Measurements from ENCODE around the gene ADAMTSL2. TPM values are rescaled to one million over a fixed set of nuclear protein-coding genes. Genes with fewer than 3 reads are reported as not detected.

The ADAMTSL2 gene
- total and polyA plus RNA-seq, 2 of the 13 experiments (the other 11 are each of a cell fraction or from before 2014, with no cell fraction given): 1.9 to 3.8 TPM

DNA sequence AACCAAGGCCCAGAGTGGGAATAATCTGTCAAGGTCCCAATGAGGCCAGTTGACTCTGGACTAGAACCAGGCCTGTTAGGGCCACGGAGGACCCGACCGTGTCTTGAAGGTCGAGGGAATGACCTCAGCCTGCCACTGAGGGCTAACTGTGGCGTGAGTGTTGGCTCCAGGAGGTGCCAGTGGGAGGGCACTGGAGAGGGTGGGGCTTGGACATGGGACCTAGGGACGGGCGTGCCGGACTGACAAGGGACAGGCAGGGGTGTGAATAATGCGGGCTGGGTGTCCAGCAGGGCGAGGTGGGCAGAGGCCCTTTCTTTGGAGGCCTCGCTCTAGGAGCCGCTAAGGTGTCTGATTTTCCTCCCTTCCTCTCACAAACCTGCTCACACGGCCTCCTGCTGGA lies 7.5 kb downstream of the ADAMTSL2 start:
- H3K9ac ChIP-seq (ENCODE audit: insufficient read depth, low read depth, low read length): no peak overlapping the region
- no peaks in the 10 kb centered on the region for H4K20me1 ChIP-seq (ENCODE audit: insufficient read depth, low read length)
- no peaks in the 10 kb centered on the region; a peak in 1 of 5 replicates for H3K36me3 ChIP-seq (replicated peaks in 1 of 2; ENCODE audit: control insufficient read depth in 1 of 2, insufficient read depth in 2 of 2, low read length in 2 of 2)
- no peaks in the 10 kb centered on the region for H3K9me3 ChIP-seq (ENCODE audit: low read length)
- ChIA-PET CTCF (ENCODE audit: low intra/inter-chr PET ratio, low total read pairs) (no interaction called here), POLR2A (no interaction called here)
- H3K79me2 ChIP-seq (ENCODE audit: insufficient read depth, low read length): no peaks in the 10 kb centered on the region
- no TSS peak for BruUV-seq (replicated peaks)
- H3K4me2 ChIP-seq (ENCODE audit: low read depth, low read length): no peak overlapping the region
- 80% methylated on average over 13 of the region's 13 CpGs for WGBS (ENCODE audit: low lambda C conversion rate)
- TF ChIP-seq ZFP1 (CRISPR knock-in tag; IDR thresholded peaks at IDR 0.05): no peak
- no peak for TF ChIP-seq SMAD1 (CRISPR knock-in tag; IDR thresholded peaks at IDR 0.05; ENCODE audit: borderline replicate concordance, low read depth)
- TF ChIP-seq BRCA1 (CRISPR knock-in tag; IDR thresholded peaks at IDR 0.05): no peak
- TF ChIP-seq ATF7-NPFF (CRISPR knock-in tag; IDR thresholded peaks at IDR 0.05; ENCODE audit: low read depth): no peak
- TF ChIP-seq, protein P1, sequence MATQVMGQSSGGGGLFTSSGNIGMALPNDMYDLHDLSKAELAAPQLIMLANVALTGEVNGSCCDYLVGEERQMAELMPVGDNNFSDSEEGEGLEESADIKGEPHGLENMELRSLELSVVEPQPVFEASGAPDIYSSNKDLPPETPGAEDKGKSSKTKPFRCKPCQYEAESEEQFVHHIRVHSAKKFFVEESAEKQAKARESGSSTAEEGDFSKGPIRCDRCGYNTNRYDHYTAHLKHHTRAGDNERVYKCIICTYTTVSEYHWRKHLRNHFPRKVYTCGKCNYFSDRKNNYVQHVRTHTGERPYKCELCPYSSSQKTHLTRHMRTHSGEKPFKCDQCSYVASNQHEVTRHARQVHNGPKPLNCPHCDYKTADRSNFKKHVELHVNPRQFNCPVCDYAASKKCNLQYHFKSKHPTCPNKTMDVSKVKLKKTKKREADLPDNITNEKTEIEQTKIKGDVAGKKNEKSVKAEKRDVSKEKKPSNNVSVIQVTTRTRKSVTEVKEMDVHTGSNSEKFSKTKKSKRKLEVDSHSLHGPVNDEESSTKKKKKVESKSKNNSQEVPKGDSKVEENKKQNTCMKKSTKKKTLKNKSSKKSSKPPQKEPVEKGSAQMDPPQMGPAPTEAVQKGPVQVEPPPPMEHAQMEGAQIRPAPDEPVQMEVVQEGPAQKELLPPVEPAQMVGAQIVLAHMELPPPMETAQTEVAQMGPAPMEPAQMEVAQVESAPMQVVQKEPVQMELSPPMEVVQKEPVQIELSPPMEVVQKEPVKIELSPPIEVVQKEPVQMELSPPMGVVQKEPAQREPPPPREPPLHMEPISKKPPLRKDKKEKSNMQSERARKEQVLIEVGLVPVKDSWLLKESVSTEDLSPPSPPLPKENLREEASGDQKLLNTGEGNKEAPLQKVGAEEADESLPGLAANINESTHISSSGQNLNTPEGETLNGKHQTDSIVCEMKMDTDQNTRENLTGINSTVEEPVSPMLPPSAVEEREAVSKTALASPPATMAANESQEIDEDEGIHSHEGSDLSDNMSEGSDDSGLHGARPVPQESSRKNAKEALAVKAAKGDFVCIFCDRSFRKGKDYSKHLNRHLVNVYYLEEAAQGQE (IDR thresholded peaks at IDR 0.05; ENCODE audit: borderline replicate concordance in 1 of 2, low read depth in 1 of 2, low read length in 2 of 2): no peak
- no peak for TF ChIP-seq NFATC3 (CRISPR knock-in tag; IDR thresholded peaks at IDR 0.05)
- TF ChIP-seq, protein P2, sequence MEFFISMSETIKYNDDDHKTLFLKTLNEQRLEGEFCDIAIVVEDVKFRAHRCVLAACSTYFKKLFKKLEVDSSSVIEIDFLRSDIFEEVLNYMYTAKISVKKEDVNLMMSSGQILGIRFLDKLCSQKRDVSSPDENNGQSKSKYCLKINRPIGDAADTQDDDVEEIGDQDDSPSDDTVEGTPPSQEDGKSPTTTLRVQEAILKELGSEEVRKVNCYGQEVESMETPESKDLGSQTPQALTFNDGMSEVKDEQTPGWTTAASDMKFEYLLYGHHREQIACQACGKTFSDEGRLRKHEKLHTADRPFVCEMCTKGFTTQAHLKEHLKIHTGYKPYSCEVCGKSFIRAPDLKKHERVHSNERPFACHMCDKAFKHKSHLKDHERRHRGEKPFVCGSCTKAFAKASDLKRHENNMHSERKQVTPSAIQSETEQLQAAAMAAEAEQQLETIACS (CRISPR knock-in tag; IDR thresholded peaks at IDR 0.05): no peak
- no peak for TF ChIP-seq CHD2 (IDR thresholded peaks at IDR 0.05; ENCODE audit: low read depth, low read length)
- TF ChIP-seq, protein P3, sequence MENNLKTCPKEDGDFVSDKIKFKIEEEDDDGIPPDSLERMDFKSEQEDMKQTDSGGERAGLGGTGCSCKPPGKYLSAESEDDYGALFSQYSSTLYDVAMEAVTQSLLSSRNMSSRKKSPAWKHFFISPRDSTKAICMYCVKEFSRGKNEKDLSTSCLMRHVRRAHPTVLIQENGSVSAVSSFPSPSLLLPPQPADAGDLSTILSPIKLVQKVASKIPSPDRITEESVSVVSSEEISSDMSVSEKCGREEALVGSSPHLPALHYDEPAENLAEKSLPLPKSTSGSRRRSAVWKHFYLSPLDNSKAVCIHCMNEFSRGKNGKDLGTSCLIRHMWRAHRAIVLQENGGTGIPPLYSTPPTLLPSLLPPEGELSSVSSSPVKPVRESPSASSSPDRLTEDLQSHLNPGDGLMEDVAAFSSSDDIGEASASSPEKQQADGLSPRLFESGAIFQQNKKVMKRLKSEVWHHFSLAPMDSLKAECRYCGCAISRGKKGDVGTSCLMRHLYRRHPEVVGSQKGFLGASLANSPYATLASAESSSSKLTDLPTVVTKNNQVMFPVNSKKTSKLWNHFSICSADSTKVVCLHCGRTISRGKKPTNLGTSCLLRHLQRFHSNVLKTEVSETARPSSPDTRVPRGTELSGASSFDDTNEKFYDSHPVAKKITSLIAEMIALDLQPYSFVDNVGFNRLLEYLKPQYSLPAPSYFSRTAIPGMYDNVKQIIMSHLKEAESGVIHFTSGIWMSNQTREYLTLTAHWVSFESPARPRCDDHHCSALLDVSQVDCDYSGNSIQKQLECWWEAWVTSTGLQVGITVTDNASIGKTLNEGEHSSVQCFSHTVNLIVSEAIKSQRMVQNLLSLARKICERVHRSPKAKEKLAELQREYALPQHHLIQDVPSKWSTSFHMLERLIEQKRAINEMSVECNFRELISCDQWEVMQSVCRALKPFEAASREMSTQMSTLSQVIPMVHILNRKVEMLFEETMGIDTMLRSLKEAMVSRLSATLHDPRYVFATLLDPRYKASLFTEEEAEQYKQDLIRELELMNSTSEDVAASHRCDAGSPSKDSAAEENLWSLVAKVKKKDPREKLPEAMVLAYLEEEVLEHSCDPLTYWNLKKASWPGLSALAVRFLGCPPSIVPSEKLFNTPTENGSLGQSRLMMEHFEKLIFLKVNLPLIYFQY (CRISPR knock-in tag; IDR thresholded peaks at IDR 0.05; ENCODE audit: borderline replicate concordance): no peak
- no peak for TF ChIP-seq CEBPG (CRISPR knock-in tag; IDR thresholded peaks at IDR 0.05)
- TF ChIP-seq CAMTA2 (CRISPR knock-in tag; IDR thresholded peaks at IDR 0.05; ENCODE audit: borderline replicate concordance): no peak
- intact Hi-C loops (cut with micrococcal nuclease; ENCODE audit: unreplicated experiment) (no loop called here), in situ Hi-C loops (cut with HindIII; ENCODE audit: extremely low pct_ligation_motif_present, low pct_unique_long_range_greater_than_20kb) (loop anchor here (25.0 kb wide), 1 partner anchor 195 kb away; the partner anchor contains the start of gene SARDH)
- ATAC-seq: no peak
- DNase-seq (ENCODE audit: low spot score): no peak
- H3K4me3 ChIP-seq (replicated peaks in 1 of 3; ENCODE audit: insufficient read depth in 1 of 3, low read depth in 2 of 3, low read length in 3 of 3): no peak overlapping the region
- H3K4me1 ChIP-seq (ENCODE audit: insufficient read depth, low read length): no peaks in the 10 kb centered on the region
- no peak overlapping the region for H2AFZ ChIP-seq (ENCODE audit: low read length)
- no peak overlapping the region for H3K27ac ChIP-seq (ENCODE audit: extremely low read length, insufficient read depth, low read length)
- no peaks in the 10 kb centered on the region for H3K27me3 ChIP-seq (ENCODE audit: control insufficient read depth in 1 of 2, insufficient read depth in 2 of 2, low read length in 2 of 2)
- FAIRE-seq: no peak
